H1 (cell line): ENCODE data around the gene VPS41. TPM values are rescaled to one million over a fixed set of nuclear protein-coding genes. Genes with fewer than 3 reads are reported as not detected.

Experiments used
- CTCF ChIA-PET: fragments of 300-600 bp; sonication (Branson Sonifier 250); formaldehyde crosslinking; loops from one replicate; lab custom pipeline; 2021; ENCODE audit not compliant: partially characterized antibody; lab: Charles Lee
- POLR2A ChIA-PET: fragments of 300-600 bp; sonication (Branson Sonifier 250); formaldehyde crosslinking; loops from one replicate; lab custom pipeline; 2021; ENCODE audit warnings: inconsistent platforms; ENCODE audit not compliant: partially characterized antibody; lab: Charles Lee
- DNase-seq, 2 experiments: peaks; one replicate each; pipeline versions ENCODE4 v3.0.0 to v3.0.0-alpha.2; 2010 to 2022; ENCODE audit warnings: low spot score in 2 of 2, low read depth in 1 of 2, mixed read lengths in 1 of 2
- FAIRE-seq: peaks from 2 replicates; lab custom pipeline; 2011; peaks lifted over from hg19 to GRCh38; lab: Jason Lieb, UNC
- H2AFZ ChIP-seq: 2 replicates; pipeline ENCODE4 v1.8.1; 2012; ENCODE audit warnings: low read length, inconsistent platforms
- H2AK5ac ChIP-seq: 2 replicates; pipeline ENCODE4 v1.6.1; 2013; ENCODE audit warnings: low read depth, low read length
- H2BK120ac ChIP-seq: replicated peaks from 2 replicates; pipeline ENCODE3; 2013; ENCODE audit warnings: low read depth, low read length, inconsistent platforms
- H2BK12ac ChIP-seq: 2 replicates; pipeline ENCODE4 v1.6.1; 2013; ENCODE audit warnings: low read depth, low read length
- H2BK15ac ChIP-seq: 2 replicates; pipeline ENCODE4 v1.6.1; 2013; ENCODE audit warnings: low read length
- H2BK20ac ChIP-seq: 2 replicates; pipeline ENCODE4 v1.6.1; 2013; ENCODE audit warnings: low read length
- H2BK5ac ChIP-seq: 2 replicates; pipeline ENCODE4 v1.6.1; 2013; ENCODE audit warnings: low read depth, low read length
- H3K14ac ChIP-seq: 2 replicates; pipeline ENCODE4 v1.6.1; 2013; ENCODE audit warnings: inconsistent platforms; ENCODE audit not compliant: insufficient read length
- H3K18ac ChIP-seq: 2 replicates; pipeline ENCODE4 v1.6.1; 2013; ENCODE audit warnings: low read length; ENCODE audit errors: extremely low read depth
- H3K23ac ChIP-seq: 2 replicates; pipeline ENCODE4 v1.6.1; 2013; ENCODE audit warnings: inconsistent platforms; ENCODE audit not compliant: insufficient read length
- H3K23me2 ChIP-seq: 2 replicates; pipeline ENCODE4 v1.6.1; 2013; ENCODE audit warnings: low read depth, low read length
- H3K27ac ChIP-seq: 2 replicates; pipeline ENCODE4 v1.6.1; 2011; ENCODE audit warnings: low read depth, low read length, inconsistent platforms
- H3K27me3 ChIP-seq, 4 experiments: replicated peaks in 1 of 4; 1 replicate in 1 of 4; 2 replicates in 3 of 4; pipeline versions ENCODE4 v1.6.1 to v1.8.1; 2011 to 2013; ENCODE audit warnings: low read length in 3 of 4, mild to moderate bottlenecking in 3 of 4, inconsistent platforms in 2 of 4, mixed read lengths in 2 of 4, moderate library complexity in 1 of 4; ENCODE audit not compliant: control insufficient read depth in 3 of 4, insufficient read depth in 3 of 4; ENCODE audit errors: extremely low read depth in 1 of 4
- H3K36me3 ChIP-seq, 4 experiments: 2 replicates each; pipeline versions ENCODE4 v1.6.1 to v1.8.1; 2011 to 2013; ENCODE audit warnings: mild to moderate bottlenecking in 4 of 4, low read length in 3 of 4, moderate library complexity in 2 of 4, control low read depth in 1 of 4, inconsistent platforms in 1 of 4; ENCODE audit not compliant: insufficient read depth in 4 of 4, control insufficient read depth in 2 of 4
- H3K4ac ChIP-seq: replicated peaks from 2 replicates; pipeline ENCODE3; 2013; ENCODE audit warnings: low read length, low read depth, mixed read lengths, inconsistent platforms; ENCODE audit not compliant: insufficient read length
- H3K4me1 ChIP-seq, 4 experiments: replicated peaks in 1 of 4; 1 replicate in 1 of 4; 2 replicates in 3 of 4; pipeline versions ENCODE4 v1.6.1 to v1.8.1; 2011 to 2013; ENCODE audit warnings: low read length in 3 of 4, inconsistent platforms in 2 of 4, mixed read lengths in 1 of 4; ENCODE audit not compliant: insufficient read depth in 4 of 4, control insufficient read depth in 3 of 4
- H3K4me2 ChIP-seq, 2 experiments: 2 replicates each; pipeline versions ENCODE4 v1.6.1 to v1.8.1; 2011 to 2013; ENCODE audit warnings: low read depth in 2 of 2, low read length in 2 of 2, control low read depth in 1 of 2, inconsistent platforms in 1 of 2, mild to moderate bottlenecking in 1 of 2; ENCODE audit not compliant: insufficient read depth in 1 of 2
- H3K4me3 ChIP-seq, 4 experiments: fragments of 200-600, 300-600 bp in 1 of 4; sonication (generic), shearing (Covaris generic), sonication (Bioruptor Twin) in 1 of 4; 2 replicates each; pipeline versions ENCODE4 v1.5.1 to v1.8.1; 2011 to 2016; ENCODE audit warnings: low read length in 4 of 4, low read depth in 3 of 4, control low read depth in 2 of 4, inconsistent platforms in 2 of 4, mild to moderate bottlenecking in 2 of 4, mixed read lengths in 1 of 4, moderate library complexity in 1 of 4; ENCODE audit not compliant: insufficient read depth in 2 of 4; ENCODE audit errors: extremely low read depth in 1 of 4
- H3K56ac ChIP-seq: replicated peaks from 2 replicates; pipeline ENCODE3; 2013; ENCODE audit warnings: low read depth, mild to moderate bottlenecking, mixed read lengths, low read length, inconsistent platforms; ENCODE audit not compliant: insufficient read length
- H3K79me1 ChIP-seq: 2 replicates; pipeline ENCODE4 v1.6.1; 2013; ENCODE audit warnings: low read depth, low read length, control low read depth
- H3K79me2 ChIP-seq, 2 experiments: 2 replicates each; pipeline versions ENCODE4 v1.6.1 to v1.8.1; 2012 to 2013; ENCODE audit warnings: low read length in 2 of 2, mild to moderate bottlenecking in 2 of 2, inconsistent platforms in 1 of 2; ENCODE audit not compliant: insufficient read depth in 2 of 2, control insufficient read depth in 1 of 2
- H3K9ac ChIP-seq, 4 experiments: replicated peaks in 1 of 4; 1 replicate in 1 of 4; 2 replicates in 3 of 4; pipeline versions ENCODE4 v1.6.1 to v1.8.1; 2011 to 2013; ENCODE audit warnings: low read depth in 3 of 4, low read length in 3 of 4, control low read depth in 2 of 4, mild to moderate bottlenecking in 2 of 4, moderate library complexity in 2 of 4, inconsistent platforms in 1 of 4; ENCODE audit errors: extremely low read depth in 1 of 4
- H3K9me3 ChIP-seq, 2 experiments: 2 replicates each; pipeline versions ENCODE4 v1.6.1 to v1.8.1; 2012 to 2013; ENCODE audit warnings: mild to moderate bottlenecking in 2 of 2, moderate library complexity in 2 of 2, control low read depth in 1 of 2, inconsistent platforms in 1 of 2, low read depth in 1 of 2, low read length in 1 of 2, mixed read lengths in 1 of 2; ENCODE audit not compliant: insufficient read depth in 2 of 2
- H4K20me1 ChIP-seq, 2 experiments: replicated peaks in 1 of 2; 2 replicates each; pipeline versions ENCODE3 to v1.8.1; 2011 to 2013; ENCODE audit warnings: inconsistent platforms in 2 of 2, low read length in 2 of 2, mild to moderate bottlenecking in 1 of 2; ENCODE audit not compliant: insufficient read depth in 2 of 2, control insufficient read depth in 1 of 2
- H4K5ac ChIP-seq: 2 replicates; pipeline ENCODE4 v1.6.1; 2013; ENCODE audit warnings: low read length, low read depth, mixed read lengths, inconsistent platforms; ENCODE audit not compliant: insufficient read length
- H4K8ac ChIP-seq: 2 replicates; pipeline ENCODE4 v1.8.0; 2013; ENCODE audit warnings: mild to moderate bottlenecking, moderate library complexity, low read length, inconsistent platforms; ENCODE audit not compliant: insufficient read depth; ENCODE audit errors: extremely low read depth
- H4K91ac ChIP-seq: replicated peaks from 2 replicates; pipeline ENCODE3; 2013; ENCODE audit warnings: low read length, mixed read lengths, inconsistent platforms; ENCODE audit not compliant: insufficient read length
- BRCA1 ChIP-seq: IDR thresholded peaks from 2 replicates; pipeline ENCODE4 v1.6.1; 2012; ENCODE audit warnings: low read depth, low read length, improper control_type of control experiment
- CBX8 ChIP-seq: fragments of 300-800, 300-1000 bp; sonication (generic); IDR thresholded peaks from 2 replicates; pipeline ENCODE4 v1.7.1; 2016; ENCODE audit warnings: low read depth, low read length, borderline replicate concordance
- CHD2 ChIP-seq: IDR thresholded peaks from 2 replicates; pipeline ENCODE4 v1.6.1; 2012; ENCODE audit warnings: low read length, improper control_type of control experiment
- GABPA ChIP-seq: IDR thresholded peaks from 2 replicates; pipeline ENCODE4 v1.6.1; 2011; ENCODE audit warnings: mild to moderate bottlenecking, low read length, moderate library complexity, borderline replicate concordance; ENCODE audit not compliant: insufficient read depth
- HDAC2 ChIP-seq, 2 experiments: fragments of 300-600 bp in 1 of 2; sonication (generic) in 1 of 2; IDR thresholded peaks; 2 replicates each; pipeline ENCODE4 v1.6.1; 2011 to 2012; ENCODE audit warnings: low read depth in 2 of 2, low read length in 2 of 2, mild to moderate bottlenecking in 2 of 2, moderate library complexity in 2 of 2, borderline replicate concordance in 1 of 2, inconsistent platforms in 1 of 2
- MAFK ChIP-seq: IDR thresholded peaks from 2 replicates; pipeline ENCODE4 v1.6.1; 2012; ENCODE audit warnings: low read depth, mild to moderate bottlenecking, improper control_type of control experiment, low read length
- NRF1 ChIP-seq: IDR thresholded peaks from 2 replicates; pipeline ENCODE4 v1.6.1; 2011; ENCODE audit warnings: mild to moderate bottlenecking, low read depth, low read length, improper control_type of control experiment
- SRF ChIP-seq: IDR thresholded peaks from 2 replicates; pipeline ENCODE4 v1.6.1; 2011; ENCODE audit warnings: mild to moderate bottlenecking, low read depth, low read length, moderate library complexity
- SUZ12 ChIP-seq: fragments of 200-600 bp; sonication (generic); IDR thresholded peaks from 2 replicates; pipeline ENCODE4 v1.6.1; 2012; ENCODE audit warnings: mild to moderate bottlenecking, inconsistent platforms, low read length, moderate library complexity, mixed read lengths
- TCF12 ChIP-seq: IDR thresholded peaks from 2 replicates; pipeline ENCODE4 v1.6.1; 2011; ENCODE audit warnings: low read depth, mild to moderate bottlenecking, low read length
- WGBS, 2 experiments: shearing (Covaris generic) in 1 of 2; methylation state at CpG; one replicate each; pipeline versions ENCODE4 v1.1.6 to v1.1.7; 2013 to 2015; ENCODE audit warnings: low lambda C conversion rate in 2 of 2, mixed read lengths in 2 of 2, inconsistent platforms in 1 of 2, low coverage in 1 of 2, missing lambda C conversion rate in 1 of 2; ENCODE audit not compliant: insufficient replicate concordance in 2 of 2, insufficient coverage in 1 of 2, insufficient read length in 1 of 2; ENCODE audit errors: extremely low coverage in 1 of 2, missing lambda C conversion rate in 1 of 2; 5-methylcytosine and 5-hydroxymethylcytosine counted together
- polyA plus RNA-seq, 7 experiments: library from polyadenylated mRNA; depleted of rRNA in 3 of 7; stranded (reverse) in 5 of 7; unstranded in 2 of 7; fragments of >200 nt in 5 of 7; fragments of 200-250 nt in 2 of 7; gene quantifications; 1 replicate in 5 of 7; 2 replicates in 1 of 7; 4 replicates in 1 of 7; pipeline versions ENCODE4 v1.2.1 to v1.2.3, GENCODE V29; 2011 to 2013; ENCODE audit warnings: missing spikeins in 2 of 7, mixed read lengths in 2 of 7
- total RNA-seq: library from RNA; stranded (reverse); fragmentation: NEBNext Ultra II Directional; extraction: Animal tissue kit (Norgen Biotek cat#: 25700); gene quantifications from 2 replicates; pipeline ENCODE4 v1.2.1, GENCODE V29; 2021

The VPS41 gene
- total and polyA plus RNA-seq, 2 of the 8 experiments (the other 6 are each of a cell fraction or from before 2014, with no cell fraction given) = 10.7 to 63.3 TPM

DNA sequence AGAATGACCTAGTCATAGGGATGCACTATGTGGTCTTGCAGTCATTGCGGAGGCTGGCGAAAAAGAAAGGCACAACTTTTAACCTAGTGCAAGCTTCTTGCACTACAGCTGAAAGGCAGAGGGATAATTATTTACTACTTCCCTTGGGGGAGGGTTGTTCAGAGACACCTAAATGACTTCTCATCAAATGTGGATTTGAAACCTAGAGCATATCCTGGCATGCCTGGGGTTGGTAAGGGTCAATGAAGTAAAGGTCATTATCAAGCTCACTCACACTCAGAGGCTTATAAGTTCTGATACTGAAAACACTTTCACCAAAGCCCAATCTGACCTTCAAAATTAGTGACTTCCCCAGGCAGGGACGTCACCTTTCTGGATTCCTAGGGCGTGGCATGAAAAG lies 168.9 kb downstream of the VPS41 start:
- CTCF ChIA-PET = interaction anchor here (1.0 to 2.1 kb wide), 3 partner anchors 9 to 370 kb away, joined by 3 to 12 read pairs (median 3); no protein-coding TSS in a partner anchor

More for the DNA sequence above, 168.9 kb downstream of the VPS41 start:
- H3K4me3 ChIP-seq = no peak overlapping the region
- H3K79me2 ChIP-seq = no peaks in the 10 kb centered on the region
- H3K23me2 ChIP-seq = no peaks in the 10 kb centered on the region
- POLR2A ChIA-PET = no interaction called here
- no peaks in the 10 kb centered on the region for H3K79me1 ChIP-seq
- no peaks in the 10 kb centered on the region for H3K27me3 ChIP-seq
- no peak overlapping the region for H3K23ac ChIP-seq
- H3K56ac ChIP-seq = no peak overlapping the region
- no peaks in the 10 kb centered on the region for H3K4me1 ChIP-seq
- no peak for DNase-seq
- H3K9ac ChIP-seq = no peak overlapping the region
- H4K91ac ChIP-seq = no peak overlapping the region
- H3K27ac ChIP-seq = no peak overlapping the region
- peaks cover 2 to 13% (median 8%) of the 10 kb centered on the region in 4 experiments; a peak in 6 of 8 replicates for H3K36me3 ChIP-seq
- no peak overlapping the region for H2BK120ac ChIP-seq
- no peak overlapping the region for H2BK5ac ChIP-seq
- H4K20me1 ChIP-seq = no peaks in the 10 kb centered on the region
- no peak overlapping the region for H2BK15ac ChIP-seq
- no peak for FAIRE-seq
- H2AFZ ChIP-seq = no peak overlapping the region
- H3K14ac ChIP-seq = no peak overlapping the region
- H2BK20ac ChIP-seq = no peak overlapping the region
- no peak overlapping the region for H3K4me2 ChIP-seq
- H4K8ac ChIP-seq = no peak overlapping the region
- H3K18ac ChIP-seq = no peak overlapping the region
- no peak overlapping the region for H4K5ac ChIP-seq
- H3K4ac ChIP-seq = no peak overlapping the region
- H3K9me3 ChIP-seq = no peaks in the 10 kb centered on the region
- no peak overlapping the region for H2AK5ac ChIP-seq
- no peak overlapping the region for H2BK12ac ChIP-seq
- 90% methylated on average over 4 of the region's 4 CpGs; no CpG with 5 or more reads in 1 of the 2 experiments for WGBS, 2 experiments
- TF ChIP-seq BRCA1 (no peak), CHD2 (no peak), NRF1 (no peak), TCF12 (no peak), CBX8 (no peak), SRF (no peak), MAFK (no peak), HDAC2 (IDR thresholded peaks at IDR 0.05; ENCODE audit: borderline replicate concordance in 1 of 2, low read depth in 2 of 2, low read length in 2 of 2) (no peak), GABPA (no peak), SUZ12 (no peak)
- TF ChIP-seq, all 59 proteins: peak for 0
